ENCODE measurements around the gene SLC41A2.
"Not testable (repeated sequence)": the region's sequence is repeated elsewhere in the genome, so short reads cannot be mapped to it uniquely, and the experiment has no call there.

Gene SLC41A2

DNA sequence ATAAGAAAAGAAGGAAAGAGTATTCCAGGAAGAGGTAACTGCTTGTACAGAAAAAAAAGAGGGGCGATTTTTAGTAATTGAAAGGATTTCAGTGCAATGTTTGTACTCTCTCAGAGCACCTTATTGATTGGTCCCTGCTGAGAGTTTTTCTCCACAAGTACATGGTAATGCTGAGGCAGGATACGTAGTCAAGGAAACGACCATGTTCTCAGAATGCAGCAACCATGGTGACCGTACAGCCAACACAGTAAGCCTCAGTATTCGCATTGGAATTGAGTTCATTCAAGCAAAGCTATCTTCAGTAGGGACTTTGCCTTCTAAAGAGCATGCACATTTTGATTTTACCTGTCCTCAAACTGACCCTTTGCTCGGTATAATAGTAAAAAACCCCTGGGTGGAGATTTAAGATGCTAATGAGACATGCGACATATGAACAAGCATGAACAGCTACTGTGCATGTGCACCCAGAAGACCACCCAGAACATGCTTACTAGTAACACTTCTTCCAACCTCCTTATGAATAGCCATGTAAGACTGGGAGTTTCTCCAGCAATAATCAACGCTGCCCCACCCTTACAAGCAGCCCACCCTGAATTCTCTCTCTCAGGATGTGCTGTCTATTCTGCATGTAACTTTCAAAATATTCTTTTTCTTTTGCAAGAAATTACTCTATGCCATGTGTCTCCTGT, 6.2 kb upstream of the SLC41A2 start:
- DNase-seq: no peak

DNA sequence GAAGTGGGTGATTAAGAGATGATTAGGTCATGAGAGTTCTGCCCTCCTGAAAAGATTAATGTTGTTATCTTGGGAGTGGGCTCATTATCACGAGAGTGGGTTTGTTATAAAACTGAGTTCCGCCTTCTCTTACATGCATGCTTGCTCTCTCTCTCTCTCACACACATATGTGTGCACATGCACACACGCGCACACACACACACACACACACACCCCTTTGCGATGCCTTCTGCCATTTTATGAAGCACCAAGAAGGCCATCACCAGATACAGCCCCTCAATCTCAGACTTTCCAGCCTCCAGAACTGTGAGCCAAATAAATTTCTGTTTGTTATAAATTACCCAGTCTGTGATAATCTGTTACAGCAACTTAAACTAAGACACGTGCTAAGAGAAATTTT, 5.7 kb upstream of the SLC41A2 start:
- no peak for DNase-seq

DNA sequence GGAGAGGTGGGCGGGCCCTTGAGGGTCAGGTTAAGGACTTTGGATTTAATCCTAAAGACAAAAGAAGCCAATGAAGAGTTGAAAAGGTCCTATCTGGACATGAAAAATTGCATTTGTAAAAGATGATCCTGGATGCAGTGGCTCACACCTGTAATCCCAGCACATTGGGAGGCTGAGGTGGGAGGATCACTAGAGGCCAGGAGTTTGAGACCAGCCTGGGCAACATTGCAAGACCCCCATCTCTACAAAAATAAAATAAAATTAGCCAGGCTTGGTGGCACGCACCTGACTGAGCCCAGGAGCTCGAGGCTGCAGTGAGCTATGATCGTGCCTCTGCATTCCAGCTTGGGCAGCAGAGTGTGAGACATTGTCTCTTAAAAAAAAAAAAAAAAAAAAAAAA, 2.4 kb upstream of the SLC41A2 start:
- no peak for DNase-seq

DNA sequence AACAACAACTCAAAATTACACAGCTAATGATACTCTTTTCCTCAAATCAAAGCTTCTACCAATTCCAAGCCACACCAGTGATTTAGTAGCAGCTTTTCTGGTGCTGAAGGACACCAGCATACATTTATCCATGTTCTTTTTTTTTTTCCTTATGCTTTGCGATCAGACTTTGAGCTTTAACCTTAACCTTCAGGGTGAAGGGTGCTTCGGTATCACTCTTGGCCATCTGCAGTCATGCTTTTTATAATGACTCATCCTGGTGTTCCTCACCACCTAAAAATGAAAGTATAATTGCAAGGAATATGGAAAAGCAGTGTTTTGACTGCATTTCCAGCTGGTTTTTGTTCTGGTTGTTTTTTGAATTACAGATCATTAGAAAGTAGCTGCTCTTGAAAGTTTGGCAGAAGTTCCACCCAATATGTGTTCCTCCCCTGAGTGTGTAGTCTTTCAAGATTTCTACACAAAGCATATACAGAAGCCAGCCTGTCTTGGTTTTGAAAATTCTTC, 1.3 kb upstream of the SLC41A2 start:
- no peak for DNase-seq

DNA sequence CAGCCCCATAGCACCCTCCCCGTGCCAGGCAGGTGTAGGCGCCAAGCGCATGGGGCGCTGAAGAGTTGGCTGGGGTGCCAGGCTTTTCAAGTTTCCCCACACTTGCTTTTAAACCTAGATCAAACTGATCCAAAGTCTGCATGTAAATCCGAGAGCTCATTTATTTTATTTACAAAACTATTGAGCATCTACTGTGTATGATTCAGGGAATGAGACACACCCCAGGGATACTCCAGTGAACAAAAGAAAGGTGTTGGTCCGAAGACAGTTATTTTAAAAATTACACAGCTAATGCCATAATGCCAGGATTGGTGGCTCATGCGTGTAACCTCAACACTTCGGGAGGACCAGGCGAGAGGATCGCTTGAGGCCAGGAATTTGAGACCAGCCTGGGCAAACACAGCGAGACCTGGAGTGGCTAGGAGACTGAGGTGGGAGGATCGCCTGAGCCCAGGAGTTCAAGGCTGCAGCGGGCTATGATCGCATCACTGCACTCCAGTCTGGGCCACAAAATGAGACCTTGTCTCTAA, 780 bp upstream of the SLC41A2 start:
- DNase-seq: no peak

- DNase-seq: no peak
These were observed 430 bp downstream of the SLC41A2 start for GRCh38 chr12:104957719-104958000.

- no peak for DNase-seq
These were observed 996 bp downstream of the SLC41A2 start for GRCh38 chr12:104956870-104957718.

DNA sequence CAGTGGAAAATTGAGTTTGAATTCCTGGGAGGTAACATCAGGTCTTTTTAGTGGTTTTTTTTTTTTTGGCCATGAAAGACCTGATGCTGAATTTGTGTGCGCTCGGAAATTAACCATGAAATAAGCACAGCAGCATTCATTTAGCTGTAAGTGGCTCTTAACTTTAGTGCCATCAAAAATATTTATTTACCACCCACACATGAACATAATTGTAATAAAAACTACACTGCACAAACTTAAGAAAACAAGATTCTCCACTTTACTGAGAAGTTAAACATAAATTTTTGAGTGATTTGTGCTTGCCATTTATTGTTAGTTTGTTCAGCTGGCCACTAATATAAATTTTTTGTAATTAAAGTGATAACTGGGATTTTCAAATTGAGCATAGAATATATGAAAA, 2.4 kb downstream of the SLC41A2 start:
- no peak for DNase-seq

GRCh38 chr12:104953323-104953722, 4.8 kb downstream of the SLC41A2 start:
- no peak for DNase-seq

- no peak for DNase-seq
These were observed 5.3 kb downstream of the SLC41A2 start for GRCh38 chr12:104952816-104953215.

- no peak for DNase-seq
These were observed 6.2 kb downstream of the SLC41A2 start for GRCh38 chr12:104951759-104952509.

DNA sequence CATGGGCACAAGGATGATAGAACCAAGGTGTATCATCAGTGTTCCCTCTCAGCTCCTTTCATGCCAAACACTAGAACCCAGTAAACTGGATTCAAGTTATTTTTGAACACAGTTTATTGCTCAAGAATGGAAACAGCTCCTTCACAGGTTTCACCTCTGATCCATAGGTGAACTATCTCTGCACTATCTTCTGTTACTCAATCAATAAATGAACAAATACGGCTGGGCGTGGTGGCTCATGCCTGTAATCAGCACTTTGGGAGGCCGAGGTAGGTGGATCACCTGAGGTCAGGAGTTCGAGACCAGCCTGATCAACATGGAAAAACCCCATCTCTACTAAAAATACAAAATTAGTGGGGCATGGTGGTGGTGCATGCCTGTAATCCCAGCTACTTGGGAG, 9.4 kb downstream of the SLC41A2 start:
- DNase-seq: not testable (repeated sequence)

GRCh38 chr12:104944252-104944651, 13.8 kb downstream of the SLC41A2 start:
- DNase-seq: no peak

DNA sequence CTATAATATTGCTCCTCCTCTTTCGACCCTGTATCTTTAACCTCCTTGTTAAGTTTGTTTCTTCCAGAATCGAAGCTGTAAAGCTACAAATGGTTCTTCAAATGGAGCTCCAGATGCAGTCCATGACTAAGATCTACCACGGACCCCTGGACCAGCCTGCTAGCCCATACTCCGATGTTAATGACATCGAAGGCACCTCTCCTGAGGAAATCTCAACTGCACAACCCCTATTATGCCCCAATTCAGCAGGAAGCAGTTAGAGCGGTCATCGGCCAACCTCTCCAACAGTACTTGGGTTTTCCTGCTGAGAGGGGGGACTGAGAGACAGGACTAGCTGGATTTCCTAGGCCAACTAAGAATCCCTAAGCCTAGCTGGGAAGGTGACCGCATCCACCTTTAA, 14.7 kb downstream of the SLC41A2 start:
- DNase-seq: not testable (repeated sequence)

DNA sequence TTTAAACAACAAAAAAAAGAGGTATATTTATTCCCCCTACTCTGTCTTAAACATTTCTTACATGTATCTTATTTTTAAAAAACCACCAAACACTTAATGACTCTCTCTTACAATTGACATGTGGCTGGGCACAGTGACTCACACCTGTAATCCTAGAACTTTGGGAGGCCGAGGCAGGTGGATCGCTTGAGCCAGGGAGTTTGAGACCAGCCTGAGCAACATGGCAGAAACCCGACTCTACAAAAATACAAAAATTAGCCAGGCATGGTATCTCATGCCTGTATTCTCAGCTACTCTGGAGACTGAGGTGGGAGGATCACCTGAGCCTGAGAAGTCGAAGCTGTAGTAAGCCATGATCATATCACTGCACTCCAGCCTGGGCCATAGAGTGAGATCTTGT, 16.0 kb downstream of the SLC41A2 start:
- no peak for DNase-seq

- DNase-seq: no peak
These were observed 16.6 kb downstream of the SLC41A2 start for GRCh38 chr12:104941454-104941853.

GRCh38 chr12:104939089-104939488, 19.0 kb downstream of the SLC41A2 start:
- DNase-seq: no peak

GRCh38 chr12:104938371-104938770, 19.7 kb downstream of the SLC41A2 start:
- DNase-seq: no peak

GRCh38 chr12:104935886-104936285, 22.2 kb downstream of the SLC41A2 start:
- DNase-seq: no peak

DNA sequence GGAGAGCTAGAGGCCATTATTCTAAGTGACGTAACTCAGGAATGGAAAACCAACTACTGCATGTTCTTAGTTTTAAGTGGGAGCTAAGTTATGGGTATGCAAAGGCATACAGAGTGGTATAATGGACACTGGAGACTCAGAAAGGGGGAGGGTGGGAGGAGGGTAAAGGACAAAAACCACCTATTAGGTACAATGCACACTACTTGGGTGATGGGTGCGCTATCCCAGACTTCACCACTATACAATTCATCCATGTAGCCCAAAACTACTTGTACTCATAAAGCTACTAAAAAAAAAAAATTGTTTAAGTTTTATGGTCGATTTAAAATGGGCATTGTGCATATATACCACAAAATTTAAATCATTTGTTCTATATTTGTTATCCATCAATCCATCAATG, 24.3 kb downstream of the SLC41A2 start:
- DNase-seq: no peak

- DNase-seq: no peak
These were observed 25.0 kb downstream of the SLC41A2 start for GRCh38 chr12:104933128-104933527.

DNA sequence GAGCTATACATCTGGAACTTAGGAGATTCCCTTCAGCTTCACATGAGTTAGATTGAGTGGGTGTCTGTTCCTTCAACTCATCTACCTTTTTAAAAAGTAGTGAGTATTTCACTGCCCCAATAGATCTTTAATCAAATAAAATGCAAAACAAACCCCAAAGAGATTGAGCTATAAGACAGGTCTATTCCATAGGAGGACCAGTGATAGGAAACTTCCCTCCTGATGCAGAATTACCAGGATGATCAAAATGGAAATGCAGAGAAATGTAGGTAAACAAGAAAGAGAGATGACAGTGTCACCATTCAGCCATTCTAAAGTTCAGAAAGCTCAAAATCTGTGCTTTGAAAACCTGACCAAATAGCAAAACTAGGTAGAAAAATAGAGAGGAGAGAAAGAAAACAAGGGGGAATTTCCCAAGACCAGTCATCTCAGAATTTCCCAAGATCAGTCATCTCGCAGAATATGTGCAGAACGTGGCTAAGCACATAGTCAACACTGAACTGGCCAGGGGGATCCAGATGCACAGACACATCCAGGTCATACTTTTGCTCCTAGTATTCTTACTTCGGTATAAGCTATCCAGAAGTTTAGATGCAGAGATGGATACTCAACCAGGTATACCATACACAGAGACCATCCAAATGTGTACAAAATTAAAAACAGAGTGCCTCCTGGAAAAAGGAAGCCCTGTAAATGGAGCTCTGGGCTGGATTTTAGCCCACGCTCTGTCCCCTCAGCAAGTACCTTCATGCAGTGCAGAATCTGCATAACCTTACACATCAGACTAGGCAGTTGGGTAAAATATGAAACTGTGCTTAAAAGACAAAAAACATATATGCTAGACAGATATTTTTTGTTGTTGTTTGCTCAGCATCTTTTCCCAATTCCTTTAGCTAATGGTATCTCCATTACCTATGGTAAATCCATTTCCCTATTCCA, 27.4 kb downstream of the SLC41A2 start:
- DNase-seq: no peak
